IMR-90 (cell line): Measurements from ENCODE around the gene CHRM3. TPM values are rescaled to one million over a fixed set of nuclear protein-coding genes. Genes with fewer than 3 reads are reported as not detected.

ENCODE experiments used
- ATAC-seq: fragments of 200-7000 bp; cut with Tn5 transposase; 2 replicates; pipeline ENCODE4 v1.9.1; 2020; ENCODE audit warnings: low read depth, mild to moderate bottlenecking, moderate library complexity
- BruUV-seq: library from RNA; stranded (reverse); fragments of 400-500 nt; replicated peaks from 2 replicates; lab custom pipeline; 2021; lab: Mats Ljungman, UMichigan
- CTCF ChIA-PET: fragments of 300-600 bp; formaldehyde crosslinking; extraction: SDS; loops from one replicate; lab custom pipeline; 2021; ENCODE audit warnings: antibody characterized with exemption; lab: Yijun Ruan, JAX
- POLR2A ChIA-PET: fragments of 300-600 bp; sonication (Branson Sonifier 250); formaldehyde crosslinking; loops from one replicate; lab custom pipeline; 2022; ENCODE audit warnings: antibody characterized with exemption; ENCODE audit not compliant: unreplicated experiment; lab: Charles Lee
- DNase-seq: peaks from one replicate; pipeline ENCODE4 v3.0.0; 2013
- H2AFZ ChIP-seq: replicated peaks from 2 replicates; pipeline ENCODE3; 2013; ENCODE audit warnings: low read length, mild to moderate bottlenecking; ENCODE audit not compliant: poor library complexity
- H2AK5ac ChIP-seq: 2 replicates; pipeline ENCODE4 v1.6.1; 2013; ENCODE audit warnings: low read depth, low read length, inconsistent platforms
- H2AK9ac ChIP-seq: replicated peaks from 2 replicates; pipeline ENCODE3; 2013; ENCODE audit warnings: mild to moderate bottlenecking, low read depth, low read length, moderate library complexity; ENCODE audit not compliant: poor library complexity
- H2BK120ac ChIP-seq: 2 replicates; pipeline ENCODE4 v1.6.1; 2013; ENCODE audit warnings: low read depth, low read length, inconsistent platforms
- H2BK15ac ChIP-seq: 3 replicates; pipeline ENCODE4 v1.6.1; 2013; ENCODE audit warnings: low read depth, low read length, inconsistent platforms
- H2BK20ac ChIP-seq: 2 replicates; pipeline ENCODE4 v1.6.1; 2013; ENCODE audit warnings: low read depth, mild to moderate bottlenecking, inconsistent platforms, low read length, moderate library complexity
- H2BK5ac ChIP-seq: 2 replicates; pipeline ENCODE4 v1.6.1; 2013; ENCODE audit warnings: mild to moderate bottlenecking, low read depth, low read length, inconsistent platforms; ENCODE audit not compliant: poor library complexity, severe bottlenecking
- H3K14ac ChIP-seq: replicated peaks from 2 replicates; pipeline ENCODE4 v1.6.1; 2013; ENCODE audit warnings: low read depth, low read length, inconsistent platforms
- H3K18ac ChIP-seq: 2 replicates; pipeline ENCODE4 v1.6.1; 2013; ENCODE audit warnings: low read depth, low read length, control low read depth
- H3K23ac ChIP-seq: 2 replicates; pipeline ENCODE4 v1.6.1; 2013; ENCODE audit warnings: low read depth, low read length, inconsistent platforms
- H3K27ac ChIP-seq: 2 replicates; pipeline ENCODE4 v1.5.1; 2013; ENCODE audit warnings: mild to moderate bottlenecking, control low read depth, low read length; ENCODE audit not compliant: insufficient read depth
- H3K27me3 ChIP-seq: 2 replicates; pipeline ENCODE4 v1.6.1; 2013; ENCODE audit warnings: low read length; ENCODE audit not compliant: control insufficient read depth, insufficient read depth
- H3K36me3 ChIP-seq: 2 replicates; pipeline ENCODE4 v1.6.1; 2013; ENCODE audit warnings: low read length, mixed read lengths; ENCODE audit not compliant: control insufficient read depth, insufficient read depth
- H3K4ac ChIP-seq: 2 replicates; pipeline ENCODE4 v1.6.1; 2013; ENCODE audit warnings: low read depth, low read length, inconsistent platforms
- H3K4me1 ChIP-seq: 2 replicates; pipeline ENCODE4 v1.6.1; 2013; ENCODE audit warnings: low read length, mixed read lengths; ENCODE audit not compliant: control insufficient read depth, insufficient read depth
- H3K4me2 ChIP-seq: 2 replicates; pipeline ENCODE4 v1.6.1; 2013; ENCODE audit warnings: low read depth, mild to moderate bottlenecking, control low read depth, low read length, moderate library complexity
- H3K4me3 ChIP-seq: 2 replicates; pipeline ENCODE4 v1.5.1; 2013; ENCODE audit warnings: low read depth, mild to moderate bottlenecking, control low read depth, low read length, moderate library complexity; ENCODE audit not compliant: insufficient read depth
- H3K56ac ChIP-seq: 2 replicates; pipeline ENCODE4 v1.6.1; 2013; ENCODE audit warnings: low read length, inconsistent platforms; ENCODE audit not compliant: insufficient read depth; ENCODE audit errors: extremely low read depth
- H3K79me1 ChIP-seq, 2 experiments: 2 replicates each; pipeline ENCODE4 v1.6.1; 2013; ENCODE audit warnings: low read length in 2 of 2, inconsistent platforms in 1 of 2, low read depth in 1 of 2
- H3K9ac ChIP-seq: 2 replicates; pipeline ENCODE4 v1.6.1; 2013; ENCODE audit warnings: low read depth, low read length, control low read depth
- H3K9me1 ChIP-seq: 2 replicates; pipeline ENCODE4 v1.6.1; 2013; ENCODE audit warnings: low read length, inconsistent platforms; ENCODE audit not compliant: insufficient read depth
- H3K9me3 ChIP-seq: 2 replicates; pipeline ENCODE4 v1.6.1; 2013; ENCODE audit warnings: low read length; ENCODE audit not compliant: control insufficient read depth, insufficient read depth
- H4K20me1 ChIP-seq: 2 replicates; pipeline ENCODE4 v1.6.1; 2013; ENCODE audit warnings: low read length, inconsistent platforms; ENCODE audit not compliant: insufficient read depth
- H4K5ac ChIP-seq: 2 replicates; pipeline ENCODE4 v1.6.1; 2013; ENCODE audit warnings: mild to moderate bottlenecking, low read depth, low read length, control low read depth
- H4K8ac ChIP-seq, 2 experiments: 2 replicates each; pipeline ENCODE4 v1.6.1; 2013; ENCODE audit warnings: low read depth in 2 of 2, low read length in 2 of 2, control low read depth in 1 of 2, inconsistent platforms in 1 of 2
- H4K91ac ChIP-seq: 2 replicates; pipeline ENCODE4 v1.6.1; 2013; ENCODE audit warnings: low read depth, low read length, inconsistent platforms; ENCODE audit not compliant: insufficient read depth
- BHLHE40 ChIP-seq: fragments of 150-350 bp; IDR thresholded peaks from 2 replicates; pipeline ENCODE4 v1.6.1; 2016; ENCODE audit warnings: mild to moderate bottlenecking, low read depth, low read length
- CEBPB ChIP-seq: IDR thresholded peaks from 2 replicates; pipeline ENCODE4 v1.6.1; 2012; ENCODE audit warnings: low read depth, low read length, improper control_type of control experiment
- CHD1 ChIP-seq: IDR thresholded peaks from 2 replicates; pipeline ENCODE4 v1.6.1; 2012; ENCODE audit warnings: low read depth, low read length, improper control_type of control experiment
- CTCF ChIP-seq: conservative IDR thresholded peaks from 2 replicates; pipeline ENCODE4 v1.5.1; 2012; ENCODE audit warnings: mild to moderate bottlenecking, low read depth, low read length, improper control_type of control experiment
- ELK1 ChIP-seq: fragments of 150-350 bp; IDR thresholded peaks from 2 replicates; pipeline ENCODE4 v1.6.1; 2016; ENCODE audit warnings: low read depth, mild to moderate bottlenecking, low read length, moderate library complexity, borderline replicate concordance
- FOS ChIP-seq: fragments of 150-350 bp; IDR thresholded peaks from 2 replicates; pipeline ENCODE4 v1.6.1; 2016; ENCODE audit warnings: low read depth, low read length
- MAFK ChIP-seq: IDR thresholded peaks from 2 replicates; pipeline ENCODE4 v1.6.1; 2012; ENCODE audit warnings: low read depth, low read length, improper control_type of control experiment
- MAZ ChIP-seq: IDR thresholded peaks from 2 replicates; pipeline ENCODE4 v1.6.1; 2012; ENCODE audit warnings: low read depth, mild to moderate bottlenecking, low read length, improper control_type of control experiment, moderate library complexity, borderline replicate concordance
- MXI1 ChIP-seq: IDR thresholded peaks from 2 replicates; pipeline ENCODE4 v1.6.1; 2012; ENCODE audit warnings: low read depth, mild to moderate bottlenecking, low read length, moderate library complexity, borderline replicate concordance
- NFE2L2 ChIP-seq: fragments of 150-350 bp; IDR thresholded peaks from 2 replicates; pipeline ENCODE4 v1.6.1; 2016; ENCODE audit warnings: low read depth, mild to moderate bottlenecking, low read length
- POLR2A ChIP-seq: IDR thresholded peaks from 2 replicates; pipeline ENCODE4 v1.6.1; 2012; ENCODE audit warnings: mild to moderate bottlenecking, low read depth, low read length
- RAD21 ChIP-seq: IDR thresholded peaks from 2 replicates; pipeline ENCODE4 v1.6.1; 2012; ENCODE audit warnings: low read length, improper control_type of control experiment
- RCOR1 ChIP-seq: IDR thresholded peaks from 2 replicates; pipeline ENCODE4 v1.6.1; 2012; ENCODE audit warnings: mild to moderate bottlenecking, low read length, improper control_type of control experiment; ENCODE audit not compliant: insufficient replicate concordance
- RFX5 ChIP-seq: IDR thresholded peaks from 2 replicates; pipeline ENCODE4 v1.8.0; 2012; ENCODE audit warnings: low read depth, mild to moderate bottlenecking, low read length, moderate library complexity
- SMC3 ChIP-seq: fragments of 150-350 bp; IDR thresholded peaks from 2 replicates; pipeline ENCODE4 v1.6.1; 2016; ENCODE audit warnings: low read depth, mild to moderate bottlenecking, antibody characterized with exemption, low read length, moderate library complexity
- USF2 ChIP-seq: fragments of 150-350 bp; IDR thresholded peaks from 2 replicates; pipeline ENCODE4 v1.6.1; 2017; ENCODE audit warnings: mild to moderate bottlenecking, antibody characterized with exemption, low read length, low read depth
- WGBS, 2 experiments: methylation state at CpG; one replicate each; pipeline versions ENCODE4 v1.1.5 to v1.1.7; 2013; ENCODE audit warnings: missing lambda C conversion rate in 2 of 2; ENCODE audit not compliant: insufficient read length in 1 of 2; ENCODE audit errors: extremely low coverage in 2 of 2; 5-methylcytosine and 5-hydroxymethylcytosine counted together
- dilution Hi-C: fragments of 300-500 bp; cut with HindIII; formaldehyde crosslinking; loops from one replicate; pipeline ENCODE4 v1.14.3; 2018; ENCODE audit warnings: low sequenced_read_pairs; ENCODE audit not compliant: unreplicated experiment
- in situ Hi-C: fragments of 300-500 bp; cut with MboI; formaldehyde crosslinking; loops from 3 replicates; pipeline ENCODE4 v1.14.3; 2019; ENCODE audit warnings: low sequenced_read_pairs, inconsistent platforms, mixed read lengths
- intact Hi-C: fragments of 100-400 bp; cut with micrococcal nuclease; formaldehyde crosslinking; loops from 2 replicates; pipeline ENCODE4 v1.10.0; 2022
- polyA plus RNA-seq, 3 experiments: library from polyadenylated mRNA; depleted of rRNA; stranded (reverse); fragments of >200 nt; gene quantifications; 2 replicates each; pipeline ENCODE4 v1.2.3, GENCODE V29; 2012; ENCODE audit warnings: low replicate concordance in 1 of 3
- total RNA-seq: library from RNA; depleted of rRNA; stranded (reverse); fragments of >200 nt; gene quantifications from 2 replicates; pipeline ENCODE4 v1.2.3, GENCODE V29; 2012

CHRM3 gene
- total and polyA plus RNA-seq, 2 of the 4 experiments (the other 2 are of a cell fraction): not detected

DNA sequence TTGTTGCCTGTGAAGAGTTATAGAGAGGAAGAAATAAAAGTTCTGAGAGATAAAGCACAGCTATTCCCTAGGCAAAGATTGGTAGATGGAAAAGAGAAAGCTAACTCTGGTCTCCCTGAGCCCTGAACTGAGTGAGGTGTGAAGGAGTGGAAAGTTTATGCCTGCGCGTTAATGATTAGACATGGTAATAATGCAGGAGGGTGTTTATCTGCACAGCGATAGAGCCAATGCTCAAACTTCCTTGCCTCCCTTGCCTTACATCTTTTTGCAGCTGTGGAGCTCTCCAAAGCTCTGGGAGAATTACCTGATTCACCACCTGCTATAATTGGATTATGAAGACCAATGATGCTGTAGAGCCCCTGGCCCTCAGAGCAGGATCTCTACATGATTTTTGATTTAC, 32.8 kb upstream of the CHRM3 start:
- ATAC-seq: no peak
- intact Hi-C loops (no loop called here), in situ Hi-C loops (no loop called here), dilution Hi-C loops (no loop called here)
- no peak overlapping the region for H3K9ac ChIP-seq
- H2BK20ac ChIP-seq: no peak overlapping the region
- no peak overlapping the region for H3K18ac ChIP-seq
- H3K27ac ChIP-seq: no peak overlapping the region
- no peak overlapping the region for H3K4me3 ChIP-seq
- no peak overlapping the region for H3K4me2 ChIP-seq
- H3K4ac ChIP-seq: no peak overlapping the region
- H2BK15ac ChIP-seq: no peak overlapping the region
- H4K20me1 ChIP-seq: no peaks in the 10 kb centered on the region
- no CpG with 5 or more reads among the region's 3 CpGs for WGBS, 2 experiments
- H3K36me3 ChIP-seq: no peaks in the 10 kb centered on the region
- no peaks in the 10 kb centered on the region for H3K79me1 ChIP-seq
- TF ChIP-seq NFE2L2 (no peak), MXI1 (no peak), POLR2A (no peak), CHD1 (no peak), SMC3 (no peak), RAD21 (no peak), USF2 (no peak), CTCF (no peak), BHLHE40 (no peak), ELK1 (no peak), RCOR1 (no peak), MAZ (no peak), MAFK (no peak), FOS (no peak), CEBPB (no peak), RFX5 (no peak)
- no peaks in the 10 kb centered on the region for H3K27me3 ChIP-seq
- H3K23ac ChIP-seq: no peak overlapping the region
- no peak overlapping the region for H2AFZ ChIP-seq
- no peak overlapping the region for H4K8ac ChIP-seq
- no peak overlapping the region for H2AK5ac ChIP-seq
- H3K14ac ChIP-seq: no peak overlapping the region
- CTCF ChIA-PET: no interaction called here
- BruUV-seq: no TSS peak
- H4K5ac ChIP-seq: no peak overlapping the region
- no peaks in the 10 kb centered on the region for H3K9me1 ChIP-seq
- POLR2A ChIA-PET: no interaction called here
- no peak for DNase-seq
- no peak overlapping the region for H2BK120ac ChIP-seq
- H2BK5ac ChIP-seq: no peak overlapping the region
- H3K56ac ChIP-seq: no peak overlapping the region
- H3K4me1 ChIP-seq: no peaks in the 10 kb centered on the region
- H4K91ac ChIP-seq: no peak overlapping the region
- peaks cover 6% of the 10 kb centered on the region for H3K9me3 ChIP-seq
- no peak overlapping the region for H2AK9ac ChIP-seq
